ENCODE measurements around the gene CARD14.

Gene CARD14

DNA sequence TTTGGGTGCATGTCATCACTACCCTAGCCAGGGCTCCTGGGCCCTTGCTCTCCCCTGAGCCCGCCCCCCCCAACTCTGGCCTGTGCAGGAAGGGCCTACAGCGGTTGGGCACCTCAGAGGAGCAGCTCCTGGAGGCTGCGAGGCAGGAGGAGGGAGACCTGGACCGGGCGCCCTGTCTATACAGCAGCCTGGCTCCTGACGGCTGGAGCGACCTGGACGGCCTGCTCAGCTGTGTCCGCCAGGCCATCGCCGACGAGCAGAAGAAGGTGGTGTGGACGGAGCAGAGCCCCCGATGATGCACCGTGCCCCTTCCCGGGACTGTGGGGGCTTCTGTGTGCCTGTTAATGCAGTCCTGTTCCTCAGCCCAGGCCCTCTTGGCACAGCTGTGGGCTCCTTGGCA, 38.2 kb downstream of the CARD14 start:
- Histone ChIP-seq H3K27ac (no peak overlapping the region), H3K4me1 (ENCODE audit: control insufficient read depth in 1 of 2, insufficient read depth in 1 of 2, low read depth in 1 of 2, low read length in 1 of 2) (peaks cover 0 to 5% of the 10 kb centered on the region in 2 experiments), H3K36me3 (no peaks in the 10 kb centered on the region), H3K27me3 (peaks cover 7% of the 10 kb centered on the region), H3K9me3 (no peaks in the 10 kb centered on the region), H3K4me3 (ENCODE audit: low read depth in 1 of 2, low read length in 1 of 2) (no peak overlapping the region)
- TF ChIP-seq, protein P1, sequence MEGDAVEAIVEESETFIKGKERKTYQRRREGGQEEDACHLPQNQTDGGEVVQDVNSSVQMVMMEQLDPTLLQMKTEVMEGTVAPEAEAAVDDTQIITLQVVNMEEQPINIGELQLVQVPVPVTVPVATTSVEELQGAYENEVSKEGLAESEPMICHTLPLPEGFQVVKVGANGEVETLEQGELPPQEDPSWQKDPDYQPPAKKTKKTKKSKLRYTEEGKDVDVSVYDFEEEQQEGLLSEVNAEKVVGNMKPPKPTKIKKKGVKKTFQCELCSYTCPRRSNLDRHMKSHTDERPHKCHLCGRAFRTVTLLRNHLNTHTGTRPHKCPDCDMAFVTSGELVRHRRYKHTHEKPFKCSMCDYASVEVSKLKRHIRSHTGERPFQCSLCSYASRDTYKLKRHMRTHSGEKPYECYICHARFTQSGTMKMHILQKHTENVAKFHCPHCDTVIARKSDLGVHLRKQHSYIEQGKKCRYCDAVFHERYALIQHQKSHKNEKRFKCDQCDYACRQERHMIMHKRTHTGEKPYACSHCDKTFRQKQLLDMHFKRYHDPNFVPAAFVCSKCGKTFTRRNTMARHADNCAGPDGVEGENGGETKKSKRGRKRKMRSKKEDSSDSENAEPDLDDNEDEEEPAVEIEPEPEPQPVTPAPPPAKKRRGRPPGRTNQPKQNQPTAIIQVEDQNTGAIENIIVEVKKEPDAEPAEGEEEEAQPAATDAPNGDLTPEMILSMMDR (IDR thresholded peaks at IDR 0.05): no peak

DNA sequence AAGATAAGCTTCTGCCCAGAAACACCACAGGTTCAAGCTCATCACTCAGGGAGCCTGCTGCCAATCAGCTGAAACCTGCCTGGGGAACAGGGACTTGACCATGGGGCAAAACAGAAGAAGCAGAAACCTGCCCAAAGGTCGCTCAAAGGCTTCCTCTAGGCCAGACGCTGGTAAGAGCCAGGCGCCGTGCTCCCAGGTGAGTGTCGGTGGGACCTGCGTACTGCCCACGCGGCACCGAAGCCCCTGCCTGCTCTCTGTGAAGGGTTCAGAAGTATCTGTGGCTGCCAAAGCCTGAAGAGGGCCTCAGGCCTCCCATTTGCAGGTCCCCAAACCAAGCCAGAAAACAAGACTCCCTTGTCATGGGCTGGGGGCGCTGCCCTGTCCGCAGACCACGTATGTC, 39.9 kb downstream of the CARD14 start:
- no peaks in the 10 kb centered on the region for H3K36me3 ChIP-seq
- TF ChIP-seq, protein P1 (IDR thresholded peaks at IDR 0.05): no peak
- no peaks in the 10 kb centered on the region for H3K9me3 ChIP-seq
- peaks cover 7% of the 10 kb centered on the region for H3K27me3 ChIP-seq
- H3K27ac ChIP-seq: no peak overlapping the region
- H3K4me1 ChIP-seq (ENCODE audit: control insufficient read depth in 1 of 2, insufficient read depth in 1 of 2, low read depth in 1 of 2, low read length in 1 of 2): peaks cover 0 to 11% of the 10 kb centered on the region in 2 experiments
- no peak overlapping the region for H3K4me3 ChIP-seq (ENCODE audit: low read depth in 1 of 2, low read length in 1 of 2)

DNA sequence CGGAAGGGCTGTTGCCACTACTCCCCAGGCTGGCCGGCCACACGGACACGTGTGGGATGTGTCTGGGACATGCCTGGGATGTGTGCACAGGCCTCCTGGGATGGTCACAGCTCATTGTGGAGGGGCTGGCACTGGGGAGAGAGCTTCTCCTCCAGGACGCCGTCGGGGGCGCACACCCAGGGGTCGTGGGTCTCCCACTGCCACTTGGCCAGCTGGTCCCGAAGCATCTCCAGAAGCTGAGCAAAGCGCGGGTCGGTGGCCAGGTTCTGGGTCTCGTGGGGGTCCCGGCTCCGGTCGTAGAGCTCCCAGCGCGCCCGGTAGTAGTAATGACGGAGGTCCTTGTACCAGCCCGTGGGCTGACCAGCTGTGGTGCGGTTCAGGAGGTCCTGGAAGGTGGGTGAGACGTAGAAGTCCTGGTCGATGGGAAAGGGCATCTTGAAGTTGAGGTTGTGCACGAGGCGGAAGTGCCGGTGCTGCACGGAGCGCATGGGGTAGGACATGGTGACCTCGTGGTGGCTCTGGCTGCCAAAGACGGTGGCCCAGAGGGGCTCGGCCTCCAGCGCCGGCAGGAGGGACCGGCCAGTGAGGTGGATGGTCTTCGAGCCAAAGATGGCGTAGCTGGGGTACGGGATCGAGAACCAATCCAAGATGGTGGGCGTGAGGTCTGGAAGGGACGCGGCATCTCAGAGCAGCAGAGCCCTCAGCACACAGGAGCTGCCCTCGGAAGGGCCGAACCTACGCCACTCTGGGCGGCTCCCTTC, 40.7 kb downstream of the CARD14 start:
- TF ChIP-seq, protein P1 (IDR thresholded peaks at IDR 0.05): no peak
- Histone ChIP-seq H3K4me1 (ENCODE audit: control insufficient read depth in 1 of 2, insufficient read depth in 1 of 2, low read depth in 1 of 2, low read length in 1 of 2) (peaks cover 0 to 11% of the 10 kb centered on the region in 2 experiments), H3K9me3 (no peaks in the 10 kb centered on the region), H3K4me3 (ENCODE audit: low read depth in 1 of 2, low read length in 1 of 2) (no peak overlapping the region), H3K36me3 (no peaks in the 10 kb centered on the region), H3K27me3 (peaks cover 1% of the 10 kb centered on the region), H3K27ac (no peak overlapping the region)

DNA sequence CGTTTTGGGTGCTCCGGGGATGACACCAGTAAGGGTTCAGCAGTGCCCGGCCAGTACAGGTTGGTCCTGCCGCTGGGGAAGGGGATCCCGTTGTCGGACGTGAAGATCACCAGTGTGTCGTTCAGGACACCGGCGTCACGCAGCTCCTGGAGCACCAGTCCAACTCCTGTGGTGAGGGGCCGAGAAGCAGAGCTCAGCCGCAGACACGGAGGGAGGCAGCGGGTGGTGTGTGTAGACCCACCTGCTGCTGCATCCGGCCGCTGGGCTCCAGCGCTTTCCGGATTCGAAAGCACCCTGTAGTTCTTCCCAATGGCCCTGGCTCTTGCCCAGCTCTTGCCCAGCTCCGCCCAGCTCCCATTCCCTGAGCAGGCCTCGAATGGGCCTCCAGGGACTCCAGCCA, 42.3 kb downstream of the CARD14 start:
- peaks cover 11% of the 10 kb centered on the region for H3K27me3 ChIP-seq
- no peak overlapping the region for H3K4me3 ChIP-seq (ENCODE audit: low read depth in 1 of 2, low read length in 1 of 2)
- peaks cover 0 to 11% of the 10 kb centered on the region in 2 experiments for H3K4me1 ChIP-seq (ENCODE audit: control insufficient read depth in 1 of 2, insufficient read depth in 1 of 2, low read depth in 1 of 2, low read length in 1 of 2)
- TF ChIP-seq, protein P1 (IDR thresholded peaks at IDR 0.05): no peak
- H3K36me3 ChIP-seq: no peaks in the 10 kb centered on the region
- H3K9me3 ChIP-seq: no peaks in the 10 kb centered on the region
- no peak overlapping the region for H3K27ac ChIP-seq

DNA sequence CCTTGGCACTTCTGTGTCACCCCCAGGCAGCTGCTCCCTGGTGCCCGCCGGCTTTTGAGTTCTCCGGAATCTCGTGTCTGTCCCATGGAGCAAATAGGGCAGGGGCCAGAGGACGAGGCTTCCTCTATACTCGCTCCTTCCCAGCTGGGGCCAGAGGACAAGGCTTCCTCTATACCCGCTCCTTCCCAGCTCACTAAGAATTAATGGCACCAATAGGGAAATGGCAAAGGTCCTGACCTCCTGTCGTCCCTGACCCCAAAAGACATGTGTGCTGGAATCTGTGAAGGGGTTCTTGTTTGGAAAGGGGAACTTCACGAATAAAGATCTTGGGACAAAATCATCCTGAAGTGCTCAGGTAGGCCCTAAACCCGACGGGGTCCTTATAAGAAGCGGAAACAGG, 42.7 kb downstream of the CARD14 start:
- peaks cover 0 to 11% of the 10 kb centered on the region in 2 experiments for H3K4me1 ChIP-seq (ENCODE audit: control insufficient read depth in 1 of 2, insufficient read depth in 1 of 2, low read depth in 1 of 2, low read length in 1 of 2)
- H3K9me3 ChIP-seq: no peaks in the 10 kb centered on the region
- H3K27ac ChIP-seq: no peak overlapping the region
- no peak overlapping the region for H3K4me3 ChIP-seq (ENCODE audit: low read depth in 1 of 2, low read length in 1 of 2)
- no peaks in the 10 kb centered on the region for H3K36me3 ChIP-seq
- H3K27me3 ChIP-seq: peaks cover 15% of the 10 kb centered on the region
- TF ChIP-seq, protein P1 (IDR thresholded peaks at IDR 0.05): no peak
